Calu3 (cell line): ENCODE data around the gene NCDN. TPM values are rescaled to one million over a fixed set of nuclear protein-coding genes. Genes with fewer than 3 reads are reported as not detected.

Experiments
- BruUV-seq: library from RNA; stranded (reverse); fragments of 400-500 nt; replicated peaks from 2 replicates; lab custom pipeline; 2021; lab: Mats Ljungman, UMichigan
- CTCF ChIA-PET: fragments of 300-600 bp; sonication (Branson Sonifier 250); formaldehyde crosslinking; loops from one replicate; lab custom pipeline; 2022; ENCODE audit warnings: antibody characterized with exemption; lab: Charles Lee
- DNase-seq: peaks from one replicate; pipeline ENCODE4 v3.0.0; 2022
- H3K27ac Mint-ChIP-seq: one replicate; pipeline ENCODE4 v1.8.0; 2022; ENCODE audit warnings: mixed read lengths; ENCODE audit not compliant: unreplicated experiment
- H3K27me3 Mint-ChIP-seq: one replicate; pipeline ENCODE4 v1.8.0; 2022; ENCODE audit warnings: mixed read lengths; ENCODE audit not compliant: unreplicated experiment
- H3K36me3 Mint-ChIP-seq: one replicate; pipeline ENCODE4 v1.8.0; 2022; ENCODE audit warnings: mild to moderate bottlenecking, moderate library complexity, mixed read lengths; ENCODE audit not compliant: insufficient read depth, unreplicated experiment
- H3K4me1 Mint-ChIP-seq: one replicate; pipeline ENCODE4 v1.8.0; 2022; ENCODE audit warnings: mild to moderate bottlenecking, low read depth, mixed read lengths; ENCODE audit not compliant: unreplicated experiment
- H3K4me3 Mint-ChIP-seq: one replicate; pipeline ENCODE4 v1.8.0; 2022; ENCODE audit warnings: mild to moderate bottlenecking, low read depth, moderate library complexity, mixed read lengths; ENCODE audit not compliant: unreplicated experiment
- H3K9me3 Mint-ChIP-seq: one replicate; pipeline ENCODE4 v1.8.0; 2022; ENCODE audit warnings: low read depth, mixed read lengths; ENCODE audit not compliant: unreplicated experiment
- intact Hi-C: fragments of 100-400 bp; cut with micrococcal nuclease; formaldehyde crosslinking; loops from one replicate; pipeline ENCODE4 v1.10.0; 2022; ENCODE audit not compliant: unreplicated experiment
- total RNA-seq: library from RNA; stranded (reverse); gene quantifications from 2 replicates; pipeline ENCODE4 v1.2.3, GENCODE V29; 2022
- TF ChIP-seq, protein P1 (sequence below): fragments of 200-600 bp; IDR thresholded peaks from one replicate; pipeline ENCODE4 v1.8.0; 2022; ENCODE audit warnings: antibody characterized with exemption; ENCODE audit not compliant: unreplicated experiment

NCDN gene
- total RNA-seq, 1 experiment from 2014 or later = 36.0 TPM

- Mint-ChIP-seq H3K4me3 (no peak overlapping the region), H3K36me3 (peaks cover 31% of the 10 kb centered on the region), H3K9me3 (no peaks in the 10 kb centered on the region), H3K27ac (no peak overlapping the region), H3K27me3 (no peaks in the 10 kb centered on the region), H3K4me1 (no peaks in the 10 kb centered on the region)
- intact Hi-C loops = no loop called here
- no peak for DNase-seq
- TF ChIP-seq, protein P1, sequence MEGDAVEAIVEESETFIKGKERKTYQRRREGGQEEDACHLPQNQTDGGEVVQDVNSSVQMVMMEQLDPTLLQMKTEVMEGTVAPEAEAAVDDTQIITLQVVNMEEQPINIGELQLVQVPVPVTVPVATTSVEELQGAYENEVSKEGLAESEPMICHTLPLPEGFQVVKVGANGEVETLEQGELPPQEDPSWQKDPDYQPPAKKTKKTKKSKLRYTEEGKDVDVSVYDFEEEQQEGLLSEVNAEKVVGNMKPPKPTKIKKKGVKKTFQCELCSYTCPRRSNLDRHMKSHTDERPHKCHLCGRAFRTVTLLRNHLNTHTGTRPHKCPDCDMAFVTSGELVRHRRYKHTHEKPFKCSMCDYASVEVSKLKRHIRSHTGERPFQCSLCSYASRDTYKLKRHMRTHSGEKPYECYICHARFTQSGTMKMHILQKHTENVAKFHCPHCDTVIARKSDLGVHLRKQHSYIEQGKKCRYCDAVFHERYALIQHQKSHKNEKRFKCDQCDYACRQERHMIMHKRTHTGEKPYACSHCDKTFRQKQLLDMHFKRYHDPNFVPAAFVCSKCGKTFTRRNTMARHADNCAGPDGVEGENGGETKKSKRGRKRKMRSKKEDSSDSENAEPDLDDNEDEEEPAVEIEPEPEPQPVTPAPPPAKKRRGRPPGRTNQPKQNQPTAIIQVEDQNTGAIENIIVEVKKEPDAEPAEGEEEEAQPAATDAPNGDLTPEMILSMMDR = no peak
- BruUV-seq = no TSS peak
- CTCF ChIA-PET = no interaction called here
These were observed 48.2 kb downstream of the NCDN start for GRCh38 chr1:35605867-35606182.

- H3K9me3 Mint-ChIP-seq = no peaks in the 10 kb centered on the region
- intact Hi-C loops = no loop called here
- H3K36me3 Mint-ChIP-seq = peaks cover 14% of the 10 kb centered on the region
- no peaks in the 10 kb centered on the region for H3K27me3 Mint-ChIP-seq
- no peak overlapping the region for H3K4me3 Mint-ChIP-seq
- no peak overlapping the region for H3K27ac Mint-ChIP-seq
- no TSS peak for BruUV-seq
- CTCF ChIA-PET = no interaction called here
- DNase-seq = no peak
- H3K4me1 Mint-ChIP-seq = no peaks in the 10 kb centered on the region
- TF ChIP-seq, protein P1 = no peak
These were observed 54.1 kb downstream of the NCDN start for GRCh38 chr1:35611655-35612054.

DNA sequence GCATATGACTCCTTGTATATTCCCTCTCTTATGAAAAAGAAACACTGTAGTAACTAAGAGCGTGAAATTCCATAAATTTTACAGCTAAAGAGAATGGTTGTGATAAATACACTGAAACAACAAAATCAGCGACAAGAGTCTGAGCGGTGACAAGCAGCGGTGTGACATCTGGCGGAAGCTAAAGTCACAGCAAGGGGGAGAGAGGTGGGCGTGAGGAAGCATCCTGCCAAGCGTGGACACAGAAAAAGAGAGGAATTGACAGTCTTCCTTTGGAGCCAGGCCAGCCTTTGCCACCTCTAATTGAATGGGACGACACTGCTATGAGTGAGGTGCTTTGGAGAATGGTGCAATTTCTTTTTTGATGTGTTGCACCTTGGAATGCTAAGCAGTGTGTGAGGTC, 57.8 kb downstream of the NCDN start:
- no TSS peak for BruUV-seq
- Mint-ChIP-seq H3K9me3 (no peaks in the 10 kb centered on the region), H3K4me1 (peaks cover 6% of the 10 kb centered on the region), H3K27me3 (no peaks in the 10 kb centered on the region), H3K36me3 (no peaks in the 10 kb centered on the region), H3K27ac (no peak overlapping the region), H3K4me3 (no peak overlapping the region)
- intact Hi-C loops = no loop called here
- DNase-seq = no peak
- CTCF ChIA-PET = no interaction called here
- TF ChIP-seq, protein P1 = no peak

Other genes with a start within 250 kb of the NCDN start
- gene KIAA0319L, start 396 bp upstream of the NCDN start, total RNA-seq = 72.0 and 72.6 TPM in 2 replicates
- gene TFAP2E, start 15.5 kb downstream of the NCDN start, total RNA-seq = 0.26 and 0.49 TPM in 2 replicates
- 106 and 109 TPM in 2 replicates for gene PSMB2, start 83.7 kb downstream of the NCDN start, total RNA-seq
- 11.5 and 12.0 TPM in 2 replicates for gene C1orf216, start 161.1 kb downstream of the NCDN start, total RNA-seq
- gene CLSPN, start 212.2 kb downstream of the NCDN start, total RNA-seq = 30.3 and 30.4 TPM in 2 replicates